ENCODE results near the gene DCAF11. TPM values are rescaled to one million over a fixed set of nuclear protein-coding genes. Genes with fewer than 3 reads are reported as not detected.

DCAF11 gene
- total and polyA plus RNA-seq, 2 of the 8 experiments (the other 6 are each of a cell fraction or from before 2014, with no cell fraction given), result 60.4 to 63.6 TPM

- no peak for TF ChIP-seq SRF (IDR thresholded peaks at IDR 0.05; ENCODE audit: low read depth, low read length)
- TF ChIP-seq CHD1 (IDR thresholded peaks at IDR 0.05; ENCODE audit: low read depth, low read length), result no peak
- TF ChIP-seq, protein P1, sequence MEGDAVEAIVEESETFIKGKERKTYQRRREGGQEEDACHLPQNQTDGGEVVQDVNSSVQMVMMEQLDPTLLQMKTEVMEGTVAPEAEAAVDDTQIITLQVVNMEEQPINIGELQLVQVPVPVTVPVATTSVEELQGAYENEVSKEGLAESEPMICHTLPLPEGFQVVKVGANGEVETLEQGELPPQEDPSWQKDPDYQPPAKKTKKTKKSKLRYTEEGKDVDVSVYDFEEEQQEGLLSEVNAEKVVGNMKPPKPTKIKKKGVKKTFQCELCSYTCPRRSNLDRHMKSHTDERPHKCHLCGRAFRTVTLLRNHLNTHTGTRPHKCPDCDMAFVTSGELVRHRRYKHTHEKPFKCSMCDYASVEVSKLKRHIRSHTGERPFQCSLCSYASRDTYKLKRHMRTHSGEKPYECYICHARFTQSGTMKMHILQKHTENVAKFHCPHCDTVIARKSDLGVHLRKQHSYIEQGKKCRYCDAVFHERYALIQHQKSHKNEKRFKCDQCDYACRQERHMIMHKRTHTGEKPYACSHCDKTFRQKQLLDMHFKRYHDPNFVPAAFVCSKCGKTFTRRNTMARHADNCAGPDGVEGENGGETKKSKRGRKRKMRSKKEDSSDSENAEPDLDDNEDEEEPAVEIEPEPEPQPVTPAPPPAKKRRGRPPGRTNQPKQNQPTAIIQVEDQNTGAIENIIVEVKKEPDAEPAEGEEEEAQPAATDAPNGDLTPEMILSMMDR (IDR thresholded peaks at IDR 0.05; ENCODE audit: control extremely low read depth in 1 of 3, insufficient read depth in 1 of 3, low read depth in 1 of 3, low read length in 3 of 3), result no peak
Observed at GRCh38 chr14:24113379-24113800, 1.2 kb upstream of the DCAF11 start (continued).

Measured in H1 (cell line).